A673 (cell line): Measurements from ENCODE around the gene NPRL2. TPM values are rescaled to one million over a fixed set of nuclear protein-coding genes. Genes with fewer than 3 reads are reported as not detected.
"Not testable (repeated sequence)": the region's sequence is repeated elsewhere in the genome, so short reads cannot be mapped to it uniquely, and the experiment has no call there.

Source experiments
- BruUV-seq: library from RNA; stranded (reverse); fragments of 400-500 nt; replicated peaks from 2 replicates; lab custom pipeline; 2021; lab: Mats Ljungman, UMichigan
- CTCF ChIA-PET: fragments of 300-600 bp; sonication (Branson Sonifier 250); formaldehyde crosslinking; loops from one replicate; lab custom pipeline; 2022; ENCODE audit warnings: antibody characterized with exemption; lab: Charles Lee
- POLR2A ChIA-PET: fragments of 300-600 bp; sonication (Branson Sonifier 250); formaldehyde crosslinking; loops from one replicate; lab custom pipeline; 2022; ENCODE audit warnings: antibody characterized with exemption; ENCODE audit not compliant: low non-redundant PET; lab: Charles Lee
- DNase-seq: peaks from one replicate; pipeline ENCODE4 v3.0.0-alpha.2; 2015; ENCODE audit warnings: low spot score
- H3K27ac ChIP-seq: fragments of 200-600 bp; sonication (generic); 2 replicates; pipeline ENCODE4 v1.5.1; 2016; ENCODE audit warnings: mixed run types, low read depth, mild to moderate bottlenecking, mixed read lengths, antibody characterized with exemption, low read length; ENCODE audit not compliant: poor library complexity, severe bottlenecking
- H3K27me3 ChIP-seq: fragments of 200-600 bp; sonication (generic); replicated peaks from 2 replicates; pipeline ENCODE4 v1.6.1; 2017; ENCODE audit warnings: mixed run types, low read depth, mild to moderate bottlenecking, mixed read lengths, antibody characterized with exemption, low read length; ENCODE audit not compliant: insufficient read depth, poor library complexity
- H3K36me3 ChIP-seq: fragments of 200-600 bp; sonication (generic); 2 replicates; pipeline ENCODE4 v1.6.1; 2016; ENCODE audit warnings: mixed run types, mild to moderate bottlenecking, mixed read lengths, antibody characterized with exemption, low read length; ENCODE audit not compliant: insufficient read depth, poor library complexity, severe bottlenecking
- H3K4me1 ChIP-seq: fragments of 200-600 bp; sonication (generic); 2 replicates; pipeline ENCODE4 v1.6.1; 2017; ENCODE audit warnings: mixed run types, mild to moderate bottlenecking, mixed read lengths, antibody characterized with exemption, low read length; ENCODE audit not compliant: insufficient read depth, poor library complexity, severe bottlenecking
- H3K4me3 ChIP-seq: fragments of 200-600 bp; sonication (generic); 2 replicates; pipeline ENCODE4 v1.5.1; 2016; ENCODE audit warnings: low read depth, mixed run types, mild to moderate bottlenecking, mixed read lengths, low read length; ENCODE audit not compliant: poor library complexity, severe bottlenecking
- H3K9me3 ChIP-seq: fragments of 200-600 bp; sonication (generic); 2 replicates; pipeline ENCODE4 v1.6.1; 2016; ENCODE audit warnings: mixed run types, low read depth, mild to moderate bottlenecking, mixed read lengths, antibody characterized with exemption, low read length; ENCODE audit not compliant: poor library complexity, severe bottlenecking
- CTCF ChIP-seq: fragments of 300-800, 200-600 bp; sonication (generic); conservative IDR thresholded peaks from 2 replicates; pipeline ENCODE4 v1.5.1; 2017; ENCODE audit warnings: low read depth, mild to moderate bottlenecking, antibody characterized with exemption, low read length, moderate library complexity, mixed read lengths
- EZH2 ChIP-seq: fragments of 200-600 bp; sonication (generic); IDR thresholded peaks from 2 replicates; pipeline ENCODE4 v1.6.1; 2017; ENCODE audit warnings: borderline replicate concordance, low read depth, mild to moderate bottlenecking, mixed read lengths, antibody characterized with exemption, low read length; ENCODE audit not compliant: poor library complexity, severe bottlenecking
- intact Hi-C: fragments of 100-400 bp; cut with micrococcal nuclease; formaldehyde crosslinking; loops from one replicate; pipeline ENCODE4 v1.10.0; 2022; ENCODE audit not compliant: unreplicated experiment
- total RNA-seq: library from RNA; stranded (reverse); gene quantifications from 2 replicates; pipeline ENCODE4 v1.2.3, GENCODE V29; 2021

Gene NPRL2
- total RNA-seq, 1 experiment from 2014 or later, result 16.0 TPM

- no TSS peak for BruUV-seq
- H3K27me3 ChIP-seq, result no peaks in the 10 kb centered on the region
- no peaks in the 10 kb centered on the region for H3K36me3 ChIP-seq
- CTCF ChIA-PET, result no interaction called here
- H3K4me3 ChIP-seq, result no peak overlapping the region
- H3K27ac ChIP-seq, result no peak overlapping the region
- TF ChIP-seq EZH2, result no peak
- no peak for TF ChIP-seq CTCF
- H3K4me1 ChIP-seq, result no peaks in the 10 kb centered on the region
- H3K9me3 ChIP-seq, result no peaks in the 10 kb centered on the region
- POLR2A ChIA-PET, result no interaction called here
- intact Hi-C loops, result no loop called here
- DNase-seq, result no peak
Observed at GRCh38 chr3:50314816-50315215, 35.8 kb downstream of the NPRL2 start.

- Histone ChIP-seq H3K27me3 (no peaks in the 10 kb centered on the region), H3K4me1 (no peaks in the 10 kb centered on the region), H3K4me3 (no peak overlapping the region), H3K9me3 (no peaks in the 10 kb centered on the region), H3K36me3 (no peaks in the 10 kb centered on the region), H3K27ac (no peak overlapping the region)
- no peak for DNase-seq
- BruUV-seq, result no TSS peak
- POLR2A ChIA-PET, result no interaction called here
- TF ChIP-seq CTCF (no peak), EZH2 (no peak)
- intact Hi-C loops, result no loop called here
- CTCF ChIA-PET, result no interaction called here
Observed at GRCh38 chr3:50314342-50314741, 36.2 kb downstream of the NPRL2 start.

- H3K9me3 ChIP-seq, CTCF ChIA-PET, H3K4me3 ChIP-seq, H3K36me3 ChIP-seq, H3K4me1 ChIP-seq, H3K27me3 ChIP-seq, DNase-seq, intact Hi-C loops, BruUV-seq, POLR2A ChIA-PET, H3K27ac ChIP-seq: not testable (repeated sequence)
Observed at GRCh38 chr3:50312041-50312440, 38.5 kb downstream of the NPRL2 start.

- Histone ChIP-seq H3K4me1 (peaks cover 4% of the 10 kb centered on the region), H3K27me3 (no peaks in the 10 kb centered on the region), H3K4me3 (no peak overlapping the region), H3K9me3 (no peaks in the 10 kb centered on the region), H3K27ac (no peak overlapping the region), H3K36me3 (no peaks in the 10 kb centered on the region)
- no TSS peak for BruUV-seq
- CTCF ChIA-PET, result no interaction called here
- POLR2A ChIA-PET, result no interaction called here
- intact Hi-C loops, result no loop called here
- DNase-seq, result no peak
- no peak for TF ChIP-seq CTCF
- no peak for TF ChIP-seq EZH2
Observed at GRCh38 chr3:50304601-50305000, 46.0 kb downstream of the NPRL2 start.
